GM21717 (cell line): ENCODE results near the gene FRG2C.
"Not testable (repeated sequence)": the region's sequence is repeated elsewhere in the genome, so short reads cannot be mapped to it uniquely, and the experiment has no call there.

Source experiments
- ATAC-seq: cut with Tn5 transposase; IDR thresholded peaks from one replicate; pipeline ENCODE4 v1.9.1; 2021; ENCODE audit warnings: mild to moderate bottlenecking, moderate library complexity; ENCODE audit not compliant: unreplicated experiment

Gene FRG2C

GRCh38 chr3:75664028-75664427 is at the start of gene FRG2C:
FRG2C (plus strand) TSS chr3:75664328; CDS start chr3:75664380, 52 bp downstream.
- ATAC-seq: not testable (repeated sequence)

- not testable (repeated sequence) for ATAC-seq
Observed at GRCh38 chr3:75618666-75619305, 45.3 kb upstream of the FRG2C start.

- ATAC-seq: not testable (repeated sequence)
Observed at GRCh38 chr3:75619481-75620031, 44.6 kb upstream of the FRG2C start.

- ATAC-seq: not testable (repeated sequence)
Observed at GRCh38 chr3:75621772-75622171, 42.4 kb upstream of the FRG2C start.

- not testable (repeated sequence) for ATAC-seq
Observed at GRCh38 chr3:75623656-75624055, 40.5 kb upstream of the FRG2C start.

GRCh38 chr3:75630887-75631535 is 33.1 kb upstream of the FRG2C start:
- ATAC-seq: not testable (repeated sequence)

GRCh38 chr3:75631541-75631940 is 32.6 kb upstream of the FRG2C start:
- no peak for ATAC-seq

- not testable (repeated sequence) for ATAC-seq
Observed at GRCh38 chr3:75638947-75639346, 25.2 kb upstream of the FRG2C start.

- not testable (repeated sequence) for ATAC-seq
Observed at GRCh38 chr3:75641107-75641517, 23.0 kb upstream of the FRG2C start.

- not testable (repeated sequence) for ATAC-seq
Observed at GRCh38 chr3:75643031-75643800, 20.9 kb upstream of the FRG2C start.

GRCh38 chr3:75645548-75645947 is 18.6 kb upstream of the FRG2C start:
- ATAC-seq: not testable (repeated sequence)

- ATAC-seq: no peak
Observed at GRCh38 chr3:75650191-75650590, 13.9 kb upstream of the FRG2C start.

- ATAC-seq: not testable (repeated sequence)
Observed at GRCh38 chr3:75655101-75655904, 8.8 kb upstream of the FRG2C start.

- not testable (repeated sequence) for ATAC-seq
Observed at GRCh38 chr3:75655956-75656355, 8.2 kb upstream of the FRG2C start.

- ATAC-seq: not testable (repeated sequence)
Observed at GRCh38 chr3:75658411-75659107, 5.6 kb upstream of the FRG2C start.

- not testable (repeated sequence) for ATAC-seq
Observed at GRCh38 chr3:75659108-75659433, 5.1 kb upstream of the FRG2C start.

GRCh38 chr3:75665626-75666025 is 1.5 kb downstream of the FRG2C start:
- not testable (repeated sequence) for ATAC-seq

GRCh38 chr3:75667757-75668701 is 3.9 kb downstream of the FRG2C start:
- not testable (repeated sequence) for ATAC-seq
